Suprapubic skin (tissue), 3 donors: Measurements from ENCODE around the gene UGDH.

Experiments
- CTCF ChIP-seq, 2 donors: fragments of 200-600 bp in 1 of 2; fragments of 450-650 bp in 1 of 2; sonication (generic) in 1 of 2; IDR thresholded peaks; one replicate each; pipeline ENCODE4 v1.5.1; 2016 to 2019; ENCODE audit warnings: antibody characterized with exemption in 2 of 2, mild to moderate bottlenecking in 1 of 2, moderate library complexity in 1 of 2
- POLR2AphosphoS5 ChIP-seq, 3 donors: sonication (generic); formaldehyde crosslinking; IDR thresholded peaks; one replicate each; pipeline ENCODE4 v1.6.1; 2017; ENCODE audit warnings: antibody characterized with exemption in 3 of 3

GRCh38 chr4:39518484-39518883 is 8.8 kb downstream of the UGDH start:
- TF ChIP-seq CTCF (IDR thresholded peaks at IDR 0.05): no peak
- no peak for TF ChIP-seq POLR2AphosphoS5 (IDR thresholded peaks at IDR 0.05)
